AG04449 (cell line): ENCODE results near the gene TMEM254.

ENCODE experiments used
- CTCF ChIA-PET: fragments of 350-600 bp; formaldehyde crosslinking; extraction: SDS; loops from one replicate; lab custom pipeline; 2021; ENCODE audit warnings: antibody characterized with exemption; lab: Yijun Ruan, JAX
- POLR2A ChIA-PET: fragments of 400-600, 350-600 bp; formaldehyde crosslinking; extraction: SDS; loops from one replicate; lab custom pipeline; 2020; ENCODE audit warnings: antibody characterized with exemption, inconsistent platforms; lab: Yijun Ruan, JAX
- DNase-seq: peaks from one replicate; pipeline ENCODE4 v3.0.0-alpha.2; 2010; ENCODE audit warnings: low read depth, low spot score
- H3K4me3 ChIP-seq: 2 replicates; pipeline ENCODE4 v1.5.1; 2011; ENCODE audit warnings: low read depth, mild to moderate bottlenecking, control low read depth, low read length
- TF ChIP-seq, protein P1 (sequence below): IDR thresholded peaks from one replicate; pipeline ENCODE4 v1.5.1; 2011; ENCODE audit warnings: mild to moderate bottlenecking, moderate library complexity, low read length, control low read depth, inconsistent platforms; ENCODE audit not compliant: insufficient read depth; ENCODE audit errors: missing control alignments

The TMEM254 gene

DNA sequence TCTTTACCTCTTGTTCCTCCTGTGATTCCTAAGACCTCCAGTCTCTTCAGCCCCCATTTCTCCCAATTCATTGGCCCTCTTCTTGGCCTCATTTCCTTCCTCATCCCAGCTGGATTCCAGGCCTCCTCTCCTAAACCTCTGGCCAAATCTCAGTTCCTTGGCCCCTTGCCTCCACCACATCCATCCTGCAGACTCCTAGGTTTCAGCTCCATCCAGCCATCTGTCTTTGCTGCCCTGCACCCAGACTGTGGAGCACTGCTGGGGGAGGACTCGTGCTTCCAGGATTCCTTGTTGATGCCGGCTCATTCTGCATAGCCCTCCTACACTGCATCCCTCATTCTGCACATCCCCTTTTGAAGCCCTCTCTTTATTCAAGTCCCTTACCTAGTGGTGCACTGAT, 60.8 kb downstream of the TMEM254 start:
- no peak for DNase-seq
- TF ChIP-seq, protein P1, sequence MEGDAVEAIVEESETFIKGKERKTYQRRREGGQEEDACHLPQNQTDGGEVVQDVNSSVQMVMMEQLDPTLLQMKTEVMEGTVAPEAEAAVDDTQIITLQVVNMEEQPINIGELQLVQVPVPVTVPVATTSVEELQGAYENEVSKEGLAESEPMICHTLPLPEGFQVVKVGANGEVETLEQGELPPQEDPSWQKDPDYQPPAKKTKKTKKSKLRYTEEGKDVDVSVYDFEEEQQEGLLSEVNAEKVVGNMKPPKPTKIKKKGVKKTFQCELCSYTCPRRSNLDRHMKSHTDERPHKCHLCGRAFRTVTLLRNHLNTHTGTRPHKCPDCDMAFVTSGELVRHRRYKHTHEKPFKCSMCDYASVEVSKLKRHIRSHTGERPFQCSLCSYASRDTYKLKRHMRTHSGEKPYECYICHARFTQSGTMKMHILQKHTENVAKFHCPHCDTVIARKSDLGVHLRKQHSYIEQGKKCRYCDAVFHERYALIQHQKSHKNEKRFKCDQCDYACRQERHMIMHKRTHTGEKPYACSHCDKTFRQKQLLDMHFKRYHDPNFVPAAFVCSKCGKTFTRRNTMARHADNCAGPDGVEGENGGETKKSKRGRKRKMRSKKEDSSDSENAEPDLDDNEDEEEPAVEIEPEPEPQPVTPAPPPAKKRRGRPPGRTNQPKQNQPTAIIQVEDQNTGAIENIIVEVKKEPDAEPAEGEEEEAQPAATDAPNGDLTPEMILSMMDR = no peak
- CTCF ChIA-PET = interaction anchor here (5.4 kb wide), 1 partner anchor 82 kb away, joined by 33 read pairs; no protein-coding TSS in a partner anchor
- POLR2A ChIA-PET = no interaction called here
- no peak overlapping the region for H3K4me3 ChIP-seq

DNA sequence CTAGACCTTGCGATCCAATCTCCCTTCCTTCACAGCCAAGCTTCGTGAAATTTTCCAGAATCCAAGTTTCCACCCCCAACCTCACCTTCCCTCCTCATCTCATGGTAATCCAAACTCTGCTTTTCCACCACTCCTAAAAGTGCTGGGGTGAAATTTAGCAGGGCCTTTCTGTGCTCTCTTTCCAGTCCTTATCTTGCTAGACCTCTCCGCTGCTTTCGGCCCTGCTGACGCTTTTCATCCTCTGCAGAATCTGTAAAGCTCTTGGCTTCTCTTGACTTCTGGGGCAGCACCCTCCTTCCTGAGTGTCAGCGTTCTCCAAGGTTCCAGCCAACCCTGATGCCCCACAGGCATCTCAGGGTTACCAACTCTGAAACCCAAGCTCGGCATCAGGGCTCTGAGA, 61.8 kb downstream of the TMEM254 start:
- no peak overlapping the region for H3K4me3 ChIP-seq
- ChIA-PET POLR2A (no interaction called here), CTCF (interaction anchor here (0.7 to 5.4 kb wide), 3 partner anchors 14 to 93 kb away, joined by 3 to 33 read pairs (median 3); no protein-coding TSS in a partner anchor)
- DNase-seq = no peak
- TF ChIP-seq, protein P1 = no peak

DNA sequence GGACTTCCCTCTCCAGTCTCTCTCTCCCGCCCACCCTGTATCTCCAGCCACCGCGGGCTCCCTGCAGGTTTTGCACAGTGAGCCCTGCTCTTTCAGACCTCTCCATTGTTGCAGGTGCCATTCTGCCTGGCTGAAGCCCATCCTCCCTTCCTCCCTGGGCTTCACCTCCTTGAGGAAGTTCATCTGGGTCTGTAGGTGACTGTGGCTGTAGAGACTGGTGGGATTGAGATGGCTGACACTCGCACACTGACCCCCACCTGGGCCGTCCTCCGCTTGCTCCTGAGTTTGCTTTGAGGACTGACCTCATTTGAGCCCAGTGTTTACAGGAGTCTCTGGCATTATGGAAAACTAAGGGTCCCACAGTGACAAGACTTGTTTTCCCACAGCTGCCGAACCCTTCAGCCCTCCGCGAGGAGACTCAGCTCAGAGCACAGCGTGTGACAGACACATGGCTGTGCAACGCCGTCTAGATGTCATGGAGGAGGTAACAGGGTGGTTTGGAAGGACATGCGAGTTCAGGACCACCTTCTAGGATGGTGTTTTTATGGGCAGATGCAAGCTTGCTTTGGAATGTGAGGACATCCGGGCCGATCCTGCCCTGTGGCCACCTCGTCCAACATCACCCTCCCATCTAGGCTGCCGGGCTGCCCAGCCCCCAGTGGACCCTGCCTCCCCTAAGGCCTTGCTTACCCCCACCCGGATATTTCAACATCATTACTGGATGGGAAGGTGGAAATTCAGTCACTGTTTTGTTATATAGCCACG, 63.4 kb downstream of the TMEM254 start:
- CTCF ChIA-PET = interaction anchor here (0.8 to 6.4 kb wide), 7 partner anchors 12 to 119 kb away, joined by 3 to 122 read pairs (median 4); no protein-coding TSS in a partner anchor
- POLR2A ChIA-PET = no interaction called here
- no peak for DNase-seq
- TF ChIP-seq, protein P1 = no peak
- no peak overlapping the region for H3K4me3 ChIP-seq
